ENCODE data around the gene INPP5D. TPM values are rescaled to one million over a fixed set of nuclear protein-coding genes. Genes with fewer than 3 reads are reported as not detected.
"Not testable (repeated sequence)": the region's sequence is repeated elsewhere in the genome, so short reads cannot be mapped to it uniquely, and the experiment has no call there.

INPP5D gene
- total and polyA plus RNA-seq, 2 donors = 26.6 to 42.0 TPM

GRCh38 chr2:233015019-233015645 is 45.0 kb upstream of the INPP5D start:
- Histone ChIP-seq H3K27me3 (ENCODE audit: control insufficient read depth in 2 of 2, insufficient read depth in 1 of 2, low read length in 1 of 2) (no peaks in the 10 kb centered on the region), H3K4me1 (ENCODE audit: control insufficient read depth in 2 of 2, insufficient read depth in 2 of 2, low read length in 2 of 2) (peaks cover 0 to 6% of the 10 kb centered on the region in 2 donors), H3K27ac (ENCODE audit: low read depth in 1 of 2, low read length in 1 of 2) (no peak overlapping the region), H3K36me3 (ENCODE audit: control insufficient read depth in 2 of 2, insufficient read depth in 2 of 2, low read length in 1 of 2) (no peaks in the 10 kb centered on the region), H3K9me3 (ENCODE audit: control insufficient read depth in 2 of 2, insufficient read depth in 1 of 2, low read length in 1 of 2) (no peaks in the 10 kb centered on the region), H3K4me3 (ENCODE audit: low read length in 2 of 2) (no peak overlapping the region)
- no peak for DNase-seq (ENCODE audit: low read depth in 6 of 9, low spot score in 9 of 9)
- 97% methylated on average over 1 of the region's 1 CpG for WGBS

DNA sequence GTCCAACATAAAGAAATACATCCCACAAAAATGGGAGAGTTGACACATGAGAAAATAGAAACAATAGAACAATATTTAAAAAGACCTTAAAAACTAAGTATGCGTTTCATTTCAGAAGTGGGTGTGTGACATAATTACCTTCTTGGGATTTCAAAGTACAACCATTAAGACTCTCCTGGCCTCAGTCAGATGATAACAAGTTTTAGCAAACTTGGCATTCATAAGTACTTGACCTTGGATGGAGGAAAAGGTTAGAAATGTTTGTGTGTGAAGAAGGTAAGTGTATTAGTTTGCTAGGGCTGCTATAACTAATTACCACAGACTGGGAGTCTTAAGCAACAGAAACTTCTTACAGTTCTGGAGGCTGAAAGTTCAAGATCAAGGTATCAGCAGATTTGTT is 42.2 kb upstream of the INPP5D start:
- Histone ChIP-seq H3K36me3 (ENCODE audit: control insufficient read depth in 2 of 2, insufficient read depth in 2 of 2, low read length in 1 of 2) (no peaks in the 10 kb centered on the region), H3K9me3 (ENCODE audit: control insufficient read depth in 2 of 2, insufficient read depth in 1 of 2, low read length in 1 of 2) (no peaks in the 10 kb centered on the region), H3K27me3 (ENCODE audit: control insufficient read depth in 2 of 2, insufficient read depth in 1 of 2, low read length in 1 of 2) (no peaks in the 10 kb centered on the region), H3K4me1 (ENCODE audit: control insufficient read depth in 2 of 2, insufficient read depth in 2 of 2, low read length in 2 of 2) (no peaks in the 10 kb centered on the region), H3K27ac (ENCODE audit: low read depth in 1 of 2, low read length in 1 of 2) (no peak overlapping the region), H3K4me3 (ENCODE audit: low read length in 2 of 2) (no peak overlapping the region)
- WGBS = 97% methylated on average over 1 of the region's 1 CpG
- no peak for DNase-seq (ENCODE audit: low read depth in 6 of 9, low spot score in 9 of 9)

DNA sequence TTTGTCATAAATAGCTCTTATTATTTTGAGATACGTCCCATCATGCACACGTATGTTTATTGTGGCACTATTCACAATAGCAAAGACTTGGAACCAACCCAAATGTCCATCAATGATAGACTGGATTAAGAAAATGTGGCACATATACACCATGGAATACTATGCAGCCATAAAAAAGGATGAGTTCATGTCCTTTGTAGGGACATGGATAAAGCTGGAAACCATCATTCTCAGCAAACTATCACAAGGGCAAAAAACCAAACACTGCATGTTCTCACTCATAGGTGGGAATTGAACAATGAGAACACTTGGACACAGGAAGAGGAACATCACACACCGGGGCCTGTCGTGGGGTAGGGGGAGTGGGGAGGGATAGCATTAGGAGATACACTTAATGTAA is 40.5 kb upstream of the INPP5D start:
- H3K4me1 ChIP-seq (ENCODE audit: control insufficient read depth in 2 of 2, insufficient read depth in 2 of 2, low read length in 2 of 2) = not testable (repeated sequence)
- 96% methylated on average over 4 of the region's 4 CpGs for WGBS

DNA sequence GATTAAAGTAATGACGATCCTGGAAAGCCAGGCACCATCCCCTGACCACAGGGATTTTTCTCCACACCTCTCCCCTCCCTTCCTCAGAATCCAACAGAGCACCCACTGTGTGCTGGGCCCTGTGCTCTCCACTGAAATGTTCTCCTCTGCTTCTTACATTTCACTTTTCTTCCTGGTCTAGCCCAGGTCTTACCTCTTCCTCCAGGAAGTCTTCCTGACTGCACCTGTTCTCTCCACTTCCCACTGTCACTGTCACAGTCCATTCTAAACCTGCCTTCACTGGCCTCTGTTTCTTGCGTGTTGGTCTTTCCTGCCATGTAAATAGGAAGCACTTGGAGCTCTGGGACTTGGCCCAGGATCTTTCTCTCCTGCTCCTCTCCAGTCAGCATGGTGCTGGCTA is 39.7 kb upstream of the INPP5D start:
- Histone ChIP-seq H3K4me3 (ENCODE audit: low read length in 2 of 2) (no peak overlapping the region), H3K4me1 (ENCODE audit: control insufficient read depth in 2 of 2, insufficient read depth in 2 of 2, low read length in 2 of 2) (no peaks in the 10 kb centered on the region), H3K36me3 (ENCODE audit: control insufficient read depth in 2 of 2, insufficient read depth in 2 of 2, low read length in 1 of 2) (no peaks in the 10 kb centered on the region), H3K9me3 (ENCODE audit: control insufficient read depth in 2 of 2, insufficient read depth in 1 of 2, low read length in 1 of 2) (no peaks in the 10 kb centered on the region), H3K27me3 (ENCODE audit: control insufficient read depth in 2 of 2, insufficient read depth in 1 of 2, low read length in 1 of 2) (no peaks in the 10 kb centered on the region), H3K27ac (ENCODE audit: low read depth in 1 of 2, low read length in 1 of 2) (no peak overlapping the region)
- WGBS = 93% methylated on average over 2 of the region's 2 CpGs
- no peak for DNase-seq (ENCODE audit: low read depth in 6 of 9, low spot score in 9 of 9)

More for the DNA sequence above, 40.5 kb upstream of the INPP5D start:
- not testable (repeated sequence) for H3K27ac ChIP-seq (ENCODE audit: low read depth in 1 of 2, low read length in 1 of 2); H3K27me3 ChIP-seq (ENCODE audit: control insufficient read depth in 2 of 2, insufficient read depth in 1 of 2, low read length in 1 of 2); H3K9me3 ChIP-seq (ENCODE audit: control insufficient read depth in 2 of 2, insufficient read depth in 1 of 2, low read length in 1 of 2); H3K36me3 ChIP-seq (ENCODE audit: control insufficient read depth in 2 of 2, insufficient read depth in 2 of 2, low read length in 1 of 2); DNase-seq (ENCODE audit: low read depth in 6 of 9, low spot score in 9 of 9); H3K4me3 ChIP-seq (ENCODE audit: low read length in 2 of 2)

DNA sequence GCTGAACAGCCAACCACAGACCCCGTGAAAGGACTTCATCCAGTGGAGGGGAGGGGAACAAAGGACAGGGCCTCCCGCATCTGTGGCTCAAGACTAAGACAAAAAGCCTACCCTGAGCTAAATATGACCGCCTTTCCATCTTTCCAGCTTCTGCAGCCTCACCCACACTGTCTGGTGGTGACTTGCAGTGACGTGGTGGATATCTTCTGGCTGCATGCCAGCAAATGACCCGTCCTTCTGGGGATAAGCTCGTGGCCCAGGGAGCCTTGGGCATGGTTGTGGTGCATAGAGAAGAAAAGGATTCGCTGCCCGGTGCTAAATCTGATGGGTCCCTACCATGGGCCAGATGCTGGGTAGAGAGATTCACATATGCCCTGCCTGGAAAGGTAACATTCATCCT is 38.4 kb upstream of the INPP5D start:
- WGBS = 95% methylated on average over 8 of the region's 8 CpGs
- Histone ChIP-seq H3K4me3 (ENCODE audit: low read length in 2 of 2) (no peak overlapping the region), H3K4me1 (ENCODE audit: control insufficient read depth in 2 of 2, insufficient read depth in 2 of 2, low read length in 2 of 2) (no peaks in the 10 kb centered on the region), H3K27ac (ENCODE audit: low read depth in 1 of 2, low read length in 1 of 2) (no peak overlapping the region), H3K9me3 (ENCODE audit: control insufficient read depth in 2 of 2, insufficient read depth in 1 of 2, low read length in 1 of 2) (no peaks in the 10 kb centered on the region), H3K27me3 (ENCODE audit: control insufficient read depth in 2 of 2, insufficient read depth in 1 of 2, low read length in 1 of 2) (no peaks in the 10 kb centered on the region), H3K36me3 (ENCODE audit: control insufficient read depth in 2 of 2, insufficient read depth in 2 of 2, low read length in 1 of 2) (no peaks in the 10 kb centered on the region)
- DNase-seq (ENCODE audit: low read depth in 6 of 9, low spot score in 9 of 9) = no peak

DNA sequence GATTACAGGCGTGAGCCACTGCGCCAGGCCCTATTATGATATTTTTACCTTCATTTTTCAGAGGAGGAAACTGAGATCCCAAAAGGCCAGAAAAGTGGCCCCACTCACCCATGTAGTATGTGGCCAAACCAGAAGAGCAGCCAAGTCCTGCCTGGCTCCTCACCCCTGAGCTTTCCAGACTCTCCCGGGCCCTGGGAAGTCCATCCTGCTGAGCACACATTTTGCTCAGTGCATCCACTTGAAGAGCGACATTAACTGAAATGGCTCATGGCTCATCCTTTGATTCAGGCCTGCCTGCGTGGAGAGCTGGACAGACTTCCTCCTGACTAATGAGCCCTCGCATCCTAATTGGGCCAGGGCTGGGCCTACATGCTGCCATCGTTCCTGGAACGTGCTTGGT is 37.6 kb upstream of the INPP5D start:
- WGBS = 97% methylated on average over 8 of the region's 8 CpGs
- H3K4me1 ChIP-seq (ENCODE audit: control insufficient read depth in 2 of 2, insufficient read depth in 2 of 2, low read length in 2 of 2) = no peaks in the 10 kb centered on the region
- no peaks in the 10 kb centered on the region for H3K27me3 ChIP-seq (ENCODE audit: control insufficient read depth in 2 of 2, insufficient read depth in 1 of 2, low read length in 1 of 2)
- H3K4me3 ChIP-seq (ENCODE audit: low read length in 2 of 2) = no peak overlapping the region
- no peak for DNase-seq (ENCODE audit: low read depth in 6 of 9, low spot score in 9 of 9)
- no peaks in the 10 kb centered on the region for H3K36me3 ChIP-seq (ENCODE audit: control insufficient read depth in 2 of 2, insufficient read depth in 2 of 2, low read length in 1 of 2)
- H3K9me3 ChIP-seq (ENCODE audit: control insufficient read depth in 2 of 2, insufficient read depth in 1 of 2, low read length in 1 of 2) = no peaks in the 10 kb centered on the region
- H3K27ac ChIP-seq (ENCODE audit: low read depth in 1 of 2, low read length in 1 of 2) = no peak overlapping the region

DNA sequence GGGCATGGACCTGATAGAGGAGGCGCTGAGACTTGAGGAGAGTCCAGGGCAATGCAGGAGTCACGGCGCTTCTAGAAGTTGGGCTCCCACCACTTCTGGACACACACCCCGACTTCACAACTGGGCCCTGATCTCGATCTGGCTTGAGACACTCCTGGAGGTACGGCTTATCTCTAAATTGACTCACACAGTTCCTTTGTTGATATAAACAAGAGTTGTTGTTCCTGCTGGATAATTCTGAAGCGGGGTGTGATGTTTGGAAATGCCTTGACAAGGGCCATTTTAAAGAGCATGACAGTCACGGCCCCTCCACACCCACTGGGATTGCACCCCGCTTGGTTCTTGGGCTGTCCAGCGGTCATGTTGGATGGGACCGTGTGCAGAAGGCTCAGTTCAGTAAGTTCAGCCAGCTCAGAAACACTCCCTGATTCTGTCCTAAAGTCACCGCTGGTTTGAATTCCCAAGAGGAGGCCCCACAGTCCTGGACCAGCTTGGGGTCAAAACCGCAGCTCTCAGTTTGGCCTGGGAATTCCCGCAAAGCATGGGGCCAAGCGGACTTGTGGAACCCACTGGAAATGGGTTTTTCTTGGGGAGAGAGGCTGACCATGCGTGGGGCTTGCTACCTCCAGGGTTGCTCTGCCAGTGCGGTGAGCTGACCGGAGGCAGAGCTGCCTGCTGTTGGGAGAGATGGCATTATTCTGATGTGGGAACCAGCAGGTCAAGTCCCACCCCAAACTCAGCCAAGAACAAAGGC is 37.0 kb upstream of the INPP5D start:
- no peak for DNase-seq (ENCODE audit: low read depth in 6 of 9, low spot score in 9 of 9)

DNA sequence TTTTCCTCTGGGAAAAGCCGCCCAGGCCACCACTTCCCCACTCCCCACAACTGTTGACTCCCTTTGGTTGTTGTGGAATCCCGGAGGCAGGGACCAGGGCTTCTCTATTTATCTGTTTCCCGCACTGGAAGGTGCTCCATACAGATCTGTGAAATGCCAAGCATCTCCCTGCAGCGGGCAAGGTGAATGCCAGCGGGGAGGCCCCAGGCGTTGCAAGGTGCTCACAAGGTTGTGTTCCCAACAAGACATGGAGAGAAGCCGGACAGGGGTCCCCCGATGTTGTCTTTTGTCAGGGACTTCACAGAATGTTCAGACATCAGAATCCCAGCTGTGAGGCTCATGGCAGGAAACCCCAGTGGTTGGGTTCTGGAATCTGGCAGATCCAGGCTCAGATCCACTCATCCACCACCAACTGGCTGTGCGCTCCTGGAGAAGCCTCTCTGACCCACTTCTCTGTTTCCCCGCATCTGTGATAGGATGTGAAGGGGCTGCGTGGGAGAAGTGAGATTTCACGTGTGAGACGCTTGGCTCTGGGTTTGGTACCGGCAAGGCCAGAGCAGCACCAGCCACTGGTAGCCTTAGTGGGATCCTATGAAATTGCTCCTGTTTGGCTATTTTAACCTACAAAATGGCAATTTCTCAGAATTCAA is 36.3 kb upstream of the INPP5D start:
- H3K4me3 ChIP-seq (ENCODE audit: low read length in 2 of 2) = no peak overlapping the region
- WGBS = 96% methylated on average over 14 of the region's 14 CpGs
- H3K27ac ChIP-seq (ENCODE audit: low read depth in 1 of 2, low read length in 1 of 2) = no peak overlapping the region
- H3K36me3 ChIP-seq (ENCODE audit: control insufficient read depth in 2 of 2, insufficient read depth in 2 of 2, low read length in 1 of 2) = no peaks in the 10 kb centered on the region
- H3K4me1 ChIP-seq (ENCODE audit: control insufficient read depth in 2 of 2, insufficient read depth in 2 of 2, low read length in 2 of 2) = no peaks in the 10 kb centered on the region
- DNase-seq (ENCODE audit: low read depth in 6 of 9, low spot score in 9 of 9) = no peak
- H3K27me3 ChIP-seq (ENCODE audit: control insufficient read depth in 2 of 2, insufficient read depth in 1 of 2, low read length in 1 of 2) = no peaks in the 10 kb centered on the region
- no peaks in the 10 kb centered on the region for H3K9me3 ChIP-seq (ENCODE audit: control insufficient read depth in 2 of 2, insufficient read depth in 1 of 2, low read length in 1 of 2)

More for the DNA sequence above, 37.0 kb upstream of the INPP5D start:
- no peak overlapping the region for H3K27ac ChIP-seq (ENCODE audit: low read depth in 1 of 2, low read length in 1 of 2)
- H3K9me3 ChIP-seq (ENCODE audit: control insufficient read depth in 2 of 2, insufficient read depth in 1 of 2, low read length in 1 of 2) = no peaks in the 10 kb centered on the region
- H3K4me3 ChIP-seq (ENCODE audit: low read length in 2 of 2) = no peak overlapping the region
- no peaks in the 10 kb centered on the region for H3K27me3 ChIP-seq (ENCODE audit: control insufficient read depth in 2 of 2, insufficient read depth in 1 of 2, low read length in 1 of 2)
- H3K4me1 ChIP-seq (ENCODE audit: control insufficient read depth in 2 of 2, insufficient read depth in 2 of 2, low read length in 2 of 2) = no peaks in the 10 kb centered on the region
- WGBS = 97% methylated on average over 18 of the region's 18 CpGs
- H3K36me3 ChIP-seq (ENCODE audit: control insufficient read depth in 2 of 2, insufficient read depth in 2 of 2, low read length in 1 of 2) = no peaks in the 10 kb centered on the region

DNA sequence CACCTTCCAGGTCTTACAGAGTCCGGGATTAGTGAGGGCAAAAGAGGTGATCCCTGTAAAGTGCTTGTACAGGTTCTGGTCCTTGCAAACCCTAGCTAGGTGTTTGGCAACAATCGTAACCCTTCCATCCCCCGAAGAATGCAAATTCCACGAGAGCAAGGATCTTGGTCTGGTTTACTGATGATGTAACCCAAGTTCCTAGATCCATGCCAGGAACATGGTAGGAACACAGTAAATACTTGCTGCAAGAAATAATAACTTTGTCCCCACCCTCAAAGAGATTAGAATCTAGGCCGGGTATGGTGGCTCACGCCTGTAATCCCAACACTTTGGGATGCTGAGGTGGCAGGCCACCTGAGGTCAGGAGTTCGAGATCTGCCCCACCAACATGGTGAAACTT is 34.4 kb upstream of the INPP5D start:
- Histone ChIP-seq H3K4me3 (ENCODE audit: low read length in 2 of 2) (no peak overlapping the region), H3K9me3 (ENCODE audit: control insufficient read depth in 2 of 2, insufficient read depth in 1 of 2, low read length in 1 of 2) (no peaks in the 10 kb centered on the region), H3K4me1 (ENCODE audit: control insufficient read depth in 2 of 2, insufficient read depth in 2 of 2, low read length in 2 of 2) (no peaks in the 10 kb centered on the region), H3K36me3 (ENCODE audit: control insufficient read depth in 2 of 2, insufficient read depth in 2 of 2, low read length in 1 of 2) (no peaks in the 10 kb centered on the region), H3K27me3 (ENCODE audit: control insufficient read depth in 2 of 2, insufficient read depth in 1 of 2, low read length in 1 of 2) (no peaks in the 10 kb centered on the region), H3K27ac (ENCODE audit: low read depth in 1 of 2, low read length in 1 of 2) (no peak overlapping the region)
- no peak for DNase-seq (ENCODE audit: low read depth in 6 of 9, low spot score in 9 of 9)
- 96% methylated on average over 7 of the region's 7 CpGs for WGBS
